IMR-90 (cell line): ENCODE data around the gene UGT1A10. TPM values are rescaled to one million over a fixed set of nuclear protein-coding genes. Genes with fewer than 3 reads are reported as not detected.

Source experiments
- ATAC-seq: fragments of 200-7000 bp; cut with Tn5 transposase; 2 replicates; pipeline ENCODE4 v1.9.1; 2020; ENCODE audit warnings: low read depth, mild to moderate bottlenecking, moderate library complexity
- BruUV-seq: library from RNA; stranded (reverse); fragments of 400-500 nt; replicated peaks from 2 replicates; lab custom pipeline; 2021; lab: Mats Ljungman, UMichigan
- CTCF ChIA-PET: fragments of 300-600 bp; formaldehyde crosslinking; extraction: SDS; loops from one replicate; lab custom pipeline; 2021; ENCODE audit warnings: antibody characterized with exemption; lab: Yijun Ruan, JAX
- POLR2A ChIA-PET: fragments of 300-600 bp; sonication (Branson Sonifier 250); formaldehyde crosslinking; loops from one replicate; lab custom pipeline; 2022; ENCODE audit warnings: antibody characterized with exemption; ENCODE audit not compliant: unreplicated experiment; lab: Charles Lee
- DNase-seq: peaks from one replicate; pipeline ENCODE4 v3.0.0; 2013
- H2AFZ ChIP-seq: replicated peaks from 2 replicates; pipeline ENCODE3; 2013; ENCODE audit warnings: low read length, mild to moderate bottlenecking; ENCODE audit not compliant: poor library complexity
- H2AK5ac ChIP-seq: 2 replicates; pipeline ENCODE4 v1.6.1; 2013; ENCODE audit warnings: low read depth, low read length, inconsistent platforms
- H2AK9ac ChIP-seq: replicated peaks from 2 replicates; pipeline ENCODE3; 2013; ENCODE audit warnings: mild to moderate bottlenecking, low read depth, low read length, moderate library complexity; ENCODE audit not compliant: poor library complexity
- H2BK120ac ChIP-seq: 2 replicates; pipeline ENCODE4 v1.6.1; 2013; ENCODE audit warnings: low read depth, low read length, inconsistent platforms
- H2BK15ac ChIP-seq: 3 replicates; pipeline ENCODE4 v1.6.1; 2013; ENCODE audit warnings: low read depth, low read length, inconsistent platforms
- H2BK20ac ChIP-seq: 2 replicates; pipeline ENCODE4 v1.6.1; 2013; ENCODE audit warnings: low read depth, mild to moderate bottlenecking, inconsistent platforms, low read length, moderate library complexity
- H2BK5ac ChIP-seq: 2 replicates; pipeline ENCODE4 v1.6.1; 2013; ENCODE audit warnings: mild to moderate bottlenecking, low read depth, low read length, inconsistent platforms; ENCODE audit not compliant: poor library complexity, severe bottlenecking
- H3K14ac ChIP-seq: replicated peaks from 2 replicates; pipeline ENCODE4 v1.6.1; 2013; ENCODE audit warnings: low read depth, low read length, inconsistent platforms
- H3K18ac ChIP-seq: 2 replicates; pipeline ENCODE4 v1.6.1; 2013; ENCODE audit warnings: low read depth, low read length, control low read depth
- H3K23ac ChIP-seq: 2 replicates; pipeline ENCODE4 v1.6.1; 2013; ENCODE audit warnings: low read depth, low read length, inconsistent platforms
- H3K27ac ChIP-seq: 2 replicates; pipeline ENCODE4 v1.5.1; 2013; ENCODE audit warnings: mild to moderate bottlenecking, control low read depth, low read length; ENCODE audit not compliant: insufficient read depth
- H3K27me3 ChIP-seq: 2 replicates; pipeline ENCODE4 v1.6.1; 2013; ENCODE audit warnings: low read length; ENCODE audit not compliant: control insufficient read depth, insufficient read depth
- H3K36me3 ChIP-seq: 2 replicates; pipeline ENCODE4 v1.6.1; 2013; ENCODE audit warnings: low read length, mixed read lengths; ENCODE audit not compliant: control insufficient read depth, insufficient read depth
- H3K4ac ChIP-seq: 2 replicates; pipeline ENCODE4 v1.6.1; 2013; ENCODE audit warnings: low read depth, low read length, inconsistent platforms
- H3K4me1 ChIP-seq: 2 replicates; pipeline ENCODE4 v1.6.1; 2013; ENCODE audit warnings: low read length, mixed read lengths; ENCODE audit not compliant: control insufficient read depth, insufficient read depth
- H3K4me2 ChIP-seq: 2 replicates; pipeline ENCODE4 v1.6.1; 2013; ENCODE audit warnings: low read depth, mild to moderate bottlenecking, control low read depth, low read length, moderate library complexity
- H3K4me3 ChIP-seq: 2 replicates; pipeline ENCODE4 v1.5.1; 2013; ENCODE audit warnings: low read depth, mild to moderate bottlenecking, control low read depth, low read length, moderate library complexity; ENCODE audit not compliant: insufficient read depth
- H3K56ac ChIP-seq: 2 replicates; pipeline ENCODE4 v1.6.1; 2013; ENCODE audit warnings: low read length, inconsistent platforms; ENCODE audit not compliant: insufficient read depth; ENCODE audit errors: extremely low read depth
- H3K79me1 ChIP-seq, 2 experiments: 2 replicates each; pipeline ENCODE4 v1.6.1; 2013; ENCODE audit warnings: low read length in 2 of 2, inconsistent platforms in 1 of 2, low read depth in 1 of 2
- H3K9ac ChIP-seq: 2 replicates; pipeline ENCODE4 v1.6.1; 2013; ENCODE audit warnings: low read depth, low read length, control low read depth
- H3K9me1 ChIP-seq: 2 replicates; pipeline ENCODE4 v1.6.1; 2013; ENCODE audit warnings: low read length, inconsistent platforms; ENCODE audit not compliant: insufficient read depth
- H3K9me3 ChIP-seq: 2 replicates; pipeline ENCODE4 v1.6.1; 2013; ENCODE audit warnings: low read length; ENCODE audit not compliant: control insufficient read depth, insufficient read depth
- H4K20me1 ChIP-seq: 2 replicates; pipeline ENCODE4 v1.6.1; 2013; ENCODE audit warnings: low read length, inconsistent platforms; ENCODE audit not compliant: insufficient read depth
- H4K5ac ChIP-seq: 2 replicates; pipeline ENCODE4 v1.6.1; 2013; ENCODE audit warnings: mild to moderate bottlenecking, low read depth, low read length, control low read depth
- H4K8ac ChIP-seq, 2 experiments: 2 replicates each; pipeline ENCODE4 v1.6.1; 2013; ENCODE audit warnings: low read depth in 2 of 2, low read length in 2 of 2, control low read depth in 1 of 2, inconsistent platforms in 1 of 2
- H4K91ac ChIP-seq: 2 replicates; pipeline ENCODE4 v1.6.1; 2013; ENCODE audit warnings: low read depth, low read length, inconsistent platforms; ENCODE audit not compliant: insufficient read depth
- CEBPB ChIP-seq: IDR thresholded peaks from 2 replicates; pipeline ENCODE4 v1.6.1; 2012; ENCODE audit warnings: low read depth, low read length, improper control_type of control experiment
- RFX5 ChIP-seq: IDR thresholded peaks from 2 replicates; pipeline ENCODE4 v1.8.0; 2012; ENCODE audit warnings: low read depth, mild to moderate bottlenecking, low read length, moderate library complexity
- WGBS, 2 experiments: methylation state at CpG; one replicate each; pipeline versions ENCODE4 v1.1.5 to v1.1.7; 2013; ENCODE audit warnings: missing lambda C conversion rate in 2 of 2; ENCODE audit not compliant: insufficient read length in 1 of 2; ENCODE audit errors: extremely low coverage in 2 of 2; 5-methylcytosine and 5-hydroxymethylcytosine counted together
- dilution Hi-C: fragments of 300-500 bp; cut with HindIII; formaldehyde crosslinking; loops from one replicate; pipeline ENCODE4 v1.14.3; 2018; ENCODE audit warnings: low sequenced_read_pairs; ENCODE audit not compliant: unreplicated experiment
- in situ Hi-C: fragments of 300-500 bp; cut with MboI; formaldehyde crosslinking; loops from 3 replicates; pipeline ENCODE4 v1.14.3; 2019; ENCODE audit warnings: low sequenced_read_pairs, inconsistent platforms, mixed read lengths
- intact Hi-C: fragments of 100-400 bp; cut with micrococcal nuclease; formaldehyde crosslinking; loops from 2 replicates; pipeline ENCODE4 v1.10.0; 2022
- polyA plus RNA-seq, 3 experiments: library from polyadenylated mRNA; depleted of rRNA; stranded (reverse); fragments of >200 nt; gene quantifications; 2 replicates each; pipeline ENCODE4 v1.2.3, GENCODE V29; 2012; ENCODE audit warnings: low replicate concordance in 1 of 3
- total RNA-seq: library from RNA; depleted of rRNA; stranded (reverse); fragments of >200 nt; gene quantifications from 2 replicates; pipeline ENCODE4 v1.2.3, GENCODE V29; 2012
- TF ChIP-seq, protein P1 (sequence below): conservative IDR thresholded peaks from 2 replicates; pipeline ENCODE4 v1.5.1; 2012; ENCODE audit warnings: mild to moderate bottlenecking, low read depth, low read length, improper control_type of control experiment

UGT1A10 gene
- total and polyA plus RNA-seq, 2 of the 4 experiments (the other 2 are of a cell fraction): not detected

DNA sequence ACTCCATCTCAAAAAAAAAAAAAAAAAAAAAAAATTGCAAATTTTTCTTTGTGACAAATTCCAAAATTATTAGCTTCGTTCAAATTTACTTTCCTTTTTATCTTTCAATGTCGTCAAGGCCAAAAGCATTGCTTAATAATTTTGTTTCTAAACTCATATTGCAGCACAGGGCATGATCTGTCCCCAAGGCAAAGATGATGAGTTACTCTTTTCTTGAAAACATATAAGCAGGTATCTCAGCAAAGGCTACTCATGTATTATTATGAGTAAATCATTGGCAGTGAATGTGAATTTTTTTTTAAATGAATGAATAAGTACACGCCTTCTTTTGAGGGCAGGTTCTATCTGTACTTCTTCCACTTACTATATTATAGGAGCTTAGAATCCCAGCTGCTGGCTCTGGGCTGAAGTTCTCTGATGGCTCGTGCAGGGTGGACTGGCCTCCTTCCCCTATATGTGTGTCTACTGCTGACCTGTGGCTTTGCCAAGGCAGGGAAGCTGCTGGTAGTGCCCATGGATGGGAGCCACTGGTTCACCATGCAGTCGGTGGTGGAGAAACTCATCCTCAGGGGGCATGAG, 45.4 kb downstream of the UGT1A10 start, which contains the start of gene UGT1A7:
Gene UGT1A7, plus strand, starts transcription at position 381 of the 579 bp plus-strand sequence. Its CDS starts 37 bp downstream, at position 418.
- no peak for TF ChIP-seq RFX5
- TF ChIP-seq CEBPB: no peak
- TF ChIP-seq, protein P1, sequence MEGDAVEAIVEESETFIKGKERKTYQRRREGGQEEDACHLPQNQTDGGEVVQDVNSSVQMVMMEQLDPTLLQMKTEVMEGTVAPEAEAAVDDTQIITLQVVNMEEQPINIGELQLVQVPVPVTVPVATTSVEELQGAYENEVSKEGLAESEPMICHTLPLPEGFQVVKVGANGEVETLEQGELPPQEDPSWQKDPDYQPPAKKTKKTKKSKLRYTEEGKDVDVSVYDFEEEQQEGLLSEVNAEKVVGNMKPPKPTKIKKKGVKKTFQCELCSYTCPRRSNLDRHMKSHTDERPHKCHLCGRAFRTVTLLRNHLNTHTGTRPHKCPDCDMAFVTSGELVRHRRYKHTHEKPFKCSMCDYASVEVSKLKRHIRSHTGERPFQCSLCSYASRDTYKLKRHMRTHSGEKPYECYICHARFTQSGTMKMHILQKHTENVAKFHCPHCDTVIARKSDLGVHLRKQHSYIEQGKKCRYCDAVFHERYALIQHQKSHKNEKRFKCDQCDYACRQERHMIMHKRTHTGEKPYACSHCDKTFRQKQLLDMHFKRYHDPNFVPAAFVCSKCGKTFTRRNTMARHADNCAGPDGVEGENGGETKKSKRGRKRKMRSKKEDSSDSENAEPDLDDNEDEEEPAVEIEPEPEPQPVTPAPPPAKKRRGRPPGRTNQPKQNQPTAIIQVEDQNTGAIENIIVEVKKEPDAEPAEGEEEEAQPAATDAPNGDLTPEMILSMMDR: no peak
- Histone ChIP-seq H4K20me1 (no peaks in the 10 kb centered on the region), H4K91ac (no peak within 1 kb of the TSS), H3K9me1 (no peaks in the 10 kb centered on the region), H3K79me1 (no peaks in the 10 kb centered on the region), H3K9ac (no peak within 1 kb of the TSS), H3K27me3 (peaks cover 2% of the 10 kb centered on the region), H2BK120ac (no peak within 1 kb of the TSS), H4K5ac (no peak within 1 kb of the TSS), H2BK5ac (no peak within 1 kb of the TSS), H3K18ac (no peak within 1 kb of the TSS), H2AK9ac (no peak within 1 kb of the TSS), H3K27ac (no peak within 1 kb of the TSS), H3K23ac (no peak within 1 kb of the TSS), H2AFZ (no peak within 1 kb of the TSS), H3K36me3 (no peaks in the 10 kb centered on the region), H3K4me1 (no peaks in the 10 kb centered on the region), H2BK15ac (no peak within 1 kb of the TSS), H3K14ac (no peak within 1 kb of the TSS), H3K4me3 (no peak within 1 kb of the TSS), H3K4ac (no peak within 1 kb of the TSS), H2BK20ac (no peak within 1 kb of the TSS), H3K4me2 (no peak within 1 kb of the TSS), H3K9me3 (no peaks in the 10 kb centered on the region), H3K56ac (no peak within 1 kb of the TSS), H4K8ac (no peak within 1 kb of the TSS), H2AK5ac (no peak within 1 kb of the TSS)
- BruUV-seq: no TSS peak
- dilution Hi-C loops: no loop called here
- CTCF ChIA-PET: interaction anchor here (0.6 kb wide), 1 partner anchor 28 kb away, joined by 3 read pairs; no protein-coding TSS in a partner anchor
- intact Hi-C loops: loop anchor here (1.0 kb wide), 1 partner anchor 16 kb away; no protein-coding TSS in a partner anchor
- no CpG with 5 or more reads among the region's 5 CpGs for WGBS, 2 experiments
- no peak for DNase-seq
- in situ Hi-C loops: no loop called here
- POLR2A ChIA-PET: no interaction called here
- no peak for ATAC-seq
